Prostate gland (tissue), 2 donors: ENCODE measurements around the gene EIF2B5. TPM values are rescaled to one million over a fixed set of nuclear protein-coding genes. Genes with fewer than 3 reads are reported as not detected.

Source experiments
- DNase-seq: peaks from one replicate; pipeline ENCODE4 v3.0.0-alpha.2; 2019; ENCODE audit warnings: low spot score
- H3K27ac ChIP-seq, 2 donors: fragments of 200-600 bp; sonication (generic); 2 replicates each; pipeline ENCODE4 v1.5.1; 2017 to 2019
- H3K27me3 ChIP-seq: fragments of 200-600 bp; sonication (generic); replicated peaks from 2 replicates; pipeline ENCODE4 v1.5.1; 2019; ENCODE audit not compliant: insufficient read depth
- H3K36me3 ChIP-seq, 2 donors: fragments of 200-600 bp; sonication (generic); 1 replicate in 1 of 2; 2 replicates in 1 of 2; pipeline versions ENCODE4 v1.5.1 to v1.8.1; 2017 to 2019
- H3K4me1 ChIP-seq: fragments of 200-600 bp; sonication (generic); replicated peaks from 2 replicates; pipeline ENCODE4 v1.5.1; 2019
- H3K4me3 ChIP-seq, 2 donors: fragments of 200-600 bp; sonication (generic); 2 replicates each; pipeline ENCODE4 v1.5.1; 2017 to 2019
- H3K9me3 ChIP-seq: fragments of 200-600 bp; sonication (generic); 2 replicates; pipeline ENCODE4 v1.5.1; 2017
- CTCF ChIP-seq, 4 experiments: fragments of 200-600 bp in 2 of 4; fragments of 450-650 bp in 2 of 4; sonication (generic) in 2 of 4; IDR thresholded peaks; 1 replicate in 3 of 4; 2 replicates in 1 of 4; pipeline ENCODE4 v1.5.1; 2016 to 2019; ENCODE audit warnings: antibody characterized with exemption in 4 of 4, mild to moderate bottlenecking in 2 of 4, moderate library complexity in 2 of 4
- POLR2A ChIP-seq: fragments of 450-650 bp; IDR thresholded peaks from one replicate; pipeline ENCODE4 v1.6.1; 2016; ENCODE audit warnings: antibody characterized with exemption, mild to moderate bottlenecking
- POLR2AphosphoS5 ChIP-seq: sonication (generic); formaldehyde crosslinking; IDR thresholded peaks from one replicate; pipeline ENCODE4 v1.6.1; 2017; ENCODE audit warnings: antibody characterized with exemption
- WGBS: methylation state at CpG from one replicate; pipeline ENCODE4 v1.1.5; 2018; 5-methylcytosine and 5-hydroxymethylcytosine counted together
- intact Hi-C: fragments of 100-400 bp; cut with DNase I; formaldehyde crosslinking; loops from one replicate; pipeline ENCODE4 v1.14.2; 2022
- total RNA-seq, 2 donors: library from RNA; depleted of rRNA; stranded (reverse); fragments of >200 nt; gene quantifications; one replicate each; pipeline ENCODE4 v1.1.0, GENCODE V29; 2016

EIF2B5 gene
- total RNA-seq, 2 donors from 2014 or later = 54.9 to 61.5 TPM

- 10% methylated on average over 3 of the region's 3 CpGs for WGBS
- peaks cover 12 to 25% of the 10 kb centered on the region in 2 donors for H3K36me3 ChIP-seq
- H3K27me3 ChIP-seq = no peaks in the 10 kb centered on the region
- no peak for DNase-seq
- no peaks in the 10 kb centered on the region for H3K9me3 ChIP-seq
- H3K4me3 ChIP-seq = peak overlapping the region; percentile 85 to 91
- TF ChIP-seq POLR2AphosphoS5 (no peak), POLR2A (no peak), CTCF (IDR thresholded peaks at IDR 0.05) (no peak)
- peaks cover 12% of the 10 kb centered on the region for H3K4me1 ChIP-seq
- peak overlapping the region in 1 of 2 donors; percentile 79 for H3K27ac ChIP-seq
- intact Hi-C loops = no loop called here
Measured at GRCh38 chr3:184186902-184187207, 51.7 kb downstream of the EIF2B5 start.

- intact Hi-C loops = no loop called here
- Histone ChIP-seq H3K4me1 (peaks cover 12% of the 10 kb centered on the region), H3K9me3 (no peaks in the 10 kb centered on the region), H3K4me3 (no peak overlapping the region), H3K36me3 (peaks cover 8 to 26% of the 10 kb centered on the region in 2 donors), H3K27ac (no peak overlapping the region), H3K27me3 (no peaks in the 10 kb centered on the region)
- no peak for DNase-seq
- TF ChIP-seq POLR2AphosphoS5 = no peak
- no peak for TF ChIP-seq CTCF (IDR thresholded peaks at IDR 0.05)
- TF ChIP-seq POLR2A = no peak
- 82% methylated on average over 17 of the region's 17 CpGs for WGBS
Measured at GRCh38 chr3:184188080-184188479, 52.9 kb downstream of the EIF2B5 start.

- no peak overlapping the region for H3K4me3 ChIP-seq
- peaks cover 13 to 38% of the 10 kb centered on the region in 2 donors for H3K36me3 ChIP-seq
- intact Hi-C loops = no loop called here
- DNase-seq = no peak
- TF ChIP-seq POLR2A (no peak), CTCF (IDR thresholded peaks at IDR 0.05) (no peak), POLR2AphosphoS5 (no peak)
- no peaks in the 10 kb centered on the region for H3K9me3 ChIP-seq
- WGBS = 90% methylated on average over 13 of the region's 13 CpGs
- peaks cover 12% of the 10 kb centered on the region for H3K4me1 ChIP-seq
- no peaks in the 10 kb centered on the region for H3K27me3 ChIP-seq
- H3K27ac ChIP-seq = no peak overlapping the region
Measured at GRCh38 chr3:184189421-184189820, 54.3 kb downstream of the EIF2B5 start.

- H3K4me3 ChIP-seq = no peak overlapping the region
- 96% methylated on average over 10 of the region's 10 CpGs for WGBS
- intact Hi-C loops = no loop called here
- TF ChIP-seq POLR2A = no peak
- TF ChIP-seq CTCF (IDR thresholded peaks at IDR 0.05) = no peak
- TF ChIP-seq POLR2AphosphoS5 = no peak
- DNase-seq = no peak
- no peak overlapping the region for H3K27ac ChIP-seq
- peaks cover 3% of the 10 kb centered on the region for H3K4me1 ChIP-seq
- H3K36me3 ChIP-seq = peaks cover 13 to 38% of the 10 kb centered on the region in 2 donors
- no peaks in the 10 kb centered on the region for H3K9me3 ChIP-seq
- H3K27me3 ChIP-seq = no peaks in the 10 kb centered on the region
Measured at GRCh38 chr3:184192889-184193288, 57.7 kb downstream of the EIF2B5 start.

- TF ChIP-seq POLR2AphosphoS5 = no peak
- TF ChIP-seq POLR2A = no peak
- no peak for TF ChIP-seq CTCF (IDR thresholded peaks at IDR 0.05)
- WGBS = 95% methylated on average over 9 of the region's 9 CpGs
- Histone ChIP-seq H3K4me1 (no peaks in the 10 kb centered on the region), H3K27ac (no peak overlapping the region), H3K4me3 (no peak overlapping the region), H3K27me3 (no peaks in the 10 kb centered on the region), H3K36me3 (peaks cover 13 to 31% of the 10 kb centered on the region in 2 donors), H3K9me3 (no peaks in the 10 kb centered on the region)
- intact Hi-C loops = no loop called here
- no peak for DNase-seq
Measured at GRCh38 chr3:184193991-184194539, 58.9 kb downstream of the EIF2B5 start.
